HG02970 (cell line): ENCODE data around the gene SPDYC.

Experiments
- ATAC-seq: cut with Tn5 transposase; IDR thresholded peaks from one replicate; pipeline ENCODE4 v1.9.1; 2021; ENCODE audit warnings: mild to moderate bottlenecking, moderate library complexity, moderate number of reproducible peaks; ENCODE audit not compliant: unreplicated experiment, low FRiP score

Gene SPDYC

GRCh38 chr11:65217441-65218423, 47.7 kb downstream of the SPDYC start:
- ATAC-seq, result no peak

GRCh38 chr11:65218446-65218845, 48.4 kb downstream of the SPDYC start:
- no peak for ATAC-seq

- ATAC-seq, result no peak
Measured at GRCh38 chr11:65219930-65220213, 49.8 kb downstream of the SPDYC start.

- no peak for ATAC-seq
Measured at GRCh38 chr11:65221026-65221425, 51.0 kb downstream of the SPDYC start.
